SK-MEL-5 (cell line): Measurements from ENCODE around the gene RASGRP1. TPM values are rescaled to one million over a fixed set of nuclear protein-coding genes. Genes with fewer than 3 reads are reported as not detected.

Source experiments
- DNase-seq: peaks from one replicate; pipeline ENCODE4 v3.0.0-alpha.2; 2016; ENCODE audit warnings: low read depth, low spot score
- in situ Hi-C: cut with HindIII; loops from 2 replicates; pipeline ENCODE4 v1.10.0; 2016; ENCODE audit warnings: low sequenced_read_pairs, high pct_unique_total_duplicates, low pct_unique_long_range_greater_than_20kb
- total RNA-seq: library from RNA; depleted of rRNA; stranded (reverse); fragments of >200 nt; shearing (Covaris generic); gene quantifications from 2 replicates; pipeline ENCODE4 v1.2.3, GENCODE V29; 2014

Gene RASGRP1
- total RNA-seq, 1 experiment from 2014 or later = 1.3 TPM

DNA sequence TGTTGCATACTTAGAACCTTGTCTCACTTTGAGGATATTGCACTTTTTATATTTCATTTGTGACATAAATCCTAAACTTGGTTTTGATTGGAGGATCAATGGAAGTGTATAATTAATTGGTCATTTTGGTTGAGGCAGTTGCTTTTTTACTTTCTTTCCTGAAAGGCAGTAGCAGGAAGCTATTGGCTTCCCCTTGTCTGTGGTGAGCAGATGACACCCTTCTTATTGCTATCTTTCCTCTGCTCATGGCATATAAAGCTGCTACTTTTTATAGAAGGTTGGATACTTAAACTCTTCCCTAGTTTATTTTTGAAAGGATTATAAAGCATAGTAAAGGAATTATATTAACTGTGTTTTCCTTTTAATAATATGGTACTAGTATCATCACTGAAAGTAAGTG, 82.0 kb downstream of the RASGRP1 start:
- in situ Hi-C loops = no loop called here
- DNase-seq = no peak

GRCh38 chr15:38481761-38482160, 82.9 kb downstream of the RASGRP1 start:
- in situ Hi-C loops = no loop called here
- no peak for DNase-seq

- DNase-seq = no peak
- in situ Hi-C loops = no loop called here
Measured at GRCh38 chr15:38481113-38481512, 83.5 kb downstream of the RASGRP1 start.

DNA sequence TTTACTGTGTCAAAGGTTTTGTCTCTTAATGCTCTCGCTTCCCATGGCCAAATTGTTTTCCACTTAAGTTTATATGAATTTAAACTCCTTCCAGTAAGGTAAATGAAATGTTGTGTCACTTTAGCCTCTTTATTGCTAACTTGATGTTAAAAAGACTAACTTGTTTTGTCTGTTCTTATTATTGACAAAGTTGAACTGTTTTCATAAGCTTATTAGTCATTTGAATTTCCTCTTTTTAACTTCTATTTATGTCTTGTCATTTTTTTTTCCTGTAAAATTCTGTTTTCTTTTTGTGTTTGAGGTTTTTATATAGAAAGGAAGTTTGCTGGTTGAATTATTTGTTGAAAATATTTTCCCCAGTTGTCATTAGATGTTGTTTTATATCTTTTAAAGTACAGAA, 84.9 kb downstream of the RASGRP1 start:
- in situ Hi-C loops = no loop called here
- DNase-seq = no peak

DNA sequence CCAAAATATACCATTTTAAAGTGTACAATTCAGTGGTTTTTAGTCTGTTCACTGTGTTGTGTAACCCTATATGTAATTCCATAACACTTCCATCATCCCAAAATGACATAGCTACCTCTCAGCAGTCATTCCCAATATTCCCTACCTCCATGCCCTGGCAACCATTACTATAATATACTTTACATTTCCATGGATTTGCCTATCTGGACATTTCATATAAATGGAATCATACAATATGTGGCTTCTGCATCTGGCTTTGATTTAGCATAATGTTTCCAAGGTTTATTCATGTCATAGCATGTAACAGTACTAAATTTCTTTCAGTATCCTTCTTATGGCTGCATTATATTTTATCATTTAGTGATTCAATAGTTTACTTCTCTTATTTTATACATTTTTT, 85.3 kb downstream of the RASGRP1 start:
- DNase-seq = no peak
- in situ Hi-C loops = no loop called here

GRCh38 chr15:38477637-38478036, 87.0 kb downstream of the RASGRP1 start:
- DNase-seq = no peak
- in situ Hi-C loops = no loop called here

GRCh38 chr15:38476120-38476519, 88.5 kb downstream of the RASGRP1 start:
- in situ Hi-C loops = no loop called here

GRCh38 chr15:38475361-38475760, 89.3 kb downstream of the RASGRP1 start:
- in situ Hi-C loops = no loop called here
- no peak for DNase-seq

More at GRCh38 chr15:38476120-38476519, 88.5 kb downstream of the RASGRP1 start:
- no peak for DNase-seq

GRCh38 chr15:38474155-38474757, 90.4 kb downstream of the RASGRP1 start:
- in situ Hi-C loops = no loop called here

GRCh38 chr15:38471974-38472373, 92.6 kb downstream of the RASGRP1 start:
- in situ Hi-C loops = no loop called here

More at GRCh38 chr15:38474155-38474757, 90.4 kb downstream of the RASGRP1 start:
- peak; percentile 81 for DNase-seq

DNA sequence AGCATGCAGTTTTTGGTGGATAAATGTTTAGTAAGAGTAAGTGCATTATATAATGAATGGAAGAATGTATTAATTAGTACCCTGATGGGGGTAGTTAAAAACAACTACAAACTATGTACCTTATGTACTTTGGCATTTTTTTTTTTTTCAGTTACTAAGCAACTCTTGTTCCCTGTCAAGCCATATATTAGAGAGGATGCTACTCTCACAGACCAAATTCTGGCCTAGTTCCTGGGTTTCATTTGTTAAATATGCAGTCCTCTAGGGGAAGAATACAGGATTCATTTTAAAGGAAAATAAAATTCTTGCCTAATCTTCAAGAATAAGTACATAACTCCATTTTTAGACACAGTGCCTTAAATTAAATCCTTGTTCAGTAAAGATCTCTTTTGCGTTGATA, 93.8 kb downstream of the RASGRP1 start:
- in situ Hi-C loops = no loop called here
- no peak for DNase-seq

More at GRCh38 chr15:38471974-38472373, 92.6 kb downstream of the RASGRP1 start:
- DNase-seq = no peak

GRCh38 chr15:38464675-38465074, 99.9 kb downstream of the RASGRP1 start:
- no peak for DNase-seq
- in situ Hi-C loops = no loop called here

GRCh38 chr15:38463893-38464292, 100.7 kb downstream of the RASGRP1 start:
- in situ Hi-C loops = no loop called here
- no peak for DNase-seq

GRCh38 chr15:38461066-38461833, 103.4 kb downstream of the RASGRP1 start:
- no peak for DNase-seq
- in situ Hi-C loops = no loop called here

- no peak for DNase-seq
- in situ Hi-C loops = no loop called here
Measured at GRCh38 chr15:38460543-38460942, 104.1 kb downstream of the RASGRP1 start.

GRCh38 chr15:38459480-38459879, 105.1 kb downstream of the RASGRP1 start:
- in situ Hi-C loops = no loop called here
- DNase-seq = no peak

GRCh38 chr15:38458646-38459045, 106.0 kb downstream of the RASGRP1 start:
- DNase-seq = no peak
- in situ Hi-C loops = no loop called here

GRCh38 chr15:38455092-38455491, 109.5 kb downstream of the RASGRP1 start:
- in situ Hi-C loops = no loop called here
- DNase-seq = no peak

GRCh38 chr15:38454696-38455090, 109.9 kb downstream of the RASGRP1 start:
- in situ Hi-C loops = no loop called here
- no peak for DNase-seq
